ENCODE results near the gene TMEM134.

DNA sequence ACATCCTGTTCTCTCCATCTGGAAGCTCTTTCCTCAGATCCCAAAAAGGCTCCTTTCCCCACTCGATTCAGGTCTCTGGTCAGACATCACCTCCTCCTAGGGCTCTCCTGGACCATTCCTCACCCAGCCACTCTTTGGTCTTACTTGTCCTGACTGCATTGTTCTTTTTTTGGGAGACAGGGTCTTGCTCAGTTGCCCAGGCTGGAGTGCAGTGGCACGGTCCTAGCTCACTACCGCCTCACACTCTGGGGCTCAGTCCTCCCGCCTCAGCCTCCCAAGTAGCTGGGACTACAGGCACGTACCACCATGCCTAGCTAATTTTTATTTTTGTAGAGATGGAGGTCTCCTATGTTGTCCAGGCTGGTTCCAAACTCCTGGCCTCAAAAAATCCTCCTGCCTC is 23.5 kb downstream of the TMEM134 start:
- no peak for TF ChIP-seq EZH2 (IDR thresholded peaks at IDR 0.05; ENCODE audit: borderline replicate concordance, low read depth, low read length, severe bottlenecking)
- TF ChIP-seq POLR2AphosphoS5 (IDR thresholded peaks at IDR 0.05; ENCODE audit: insufficient read depth, low read depth, low read length): no peak
- TF ChIP-seq, protein P1, sequence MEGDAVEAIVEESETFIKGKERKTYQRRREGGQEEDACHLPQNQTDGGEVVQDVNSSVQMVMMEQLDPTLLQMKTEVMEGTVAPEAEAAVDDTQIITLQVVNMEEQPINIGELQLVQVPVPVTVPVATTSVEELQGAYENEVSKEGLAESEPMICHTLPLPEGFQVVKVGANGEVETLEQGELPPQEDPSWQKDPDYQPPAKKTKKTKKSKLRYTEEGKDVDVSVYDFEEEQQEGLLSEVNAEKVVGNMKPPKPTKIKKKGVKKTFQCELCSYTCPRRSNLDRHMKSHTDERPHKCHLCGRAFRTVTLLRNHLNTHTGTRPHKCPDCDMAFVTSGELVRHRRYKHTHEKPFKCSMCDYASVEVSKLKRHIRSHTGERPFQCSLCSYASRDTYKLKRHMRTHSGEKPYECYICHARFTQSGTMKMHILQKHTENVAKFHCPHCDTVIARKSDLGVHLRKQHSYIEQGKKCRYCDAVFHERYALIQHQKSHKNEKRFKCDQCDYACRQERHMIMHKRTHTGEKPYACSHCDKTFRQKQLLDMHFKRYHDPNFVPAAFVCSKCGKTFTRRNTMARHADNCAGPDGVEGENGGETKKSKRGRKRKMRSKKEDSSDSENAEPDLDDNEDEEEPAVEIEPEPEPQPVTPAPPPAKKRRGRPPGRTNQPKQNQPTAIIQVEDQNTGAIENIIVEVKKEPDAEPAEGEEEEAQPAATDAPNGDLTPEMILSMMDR (IDR thresholded peaks at IDR 0.05; ENCODE audit: extremely low read depth in 1 of 2, insufficient read depth in 1 of 2, low read depth in 1 of 2, low read length in 2 of 2): no peak
- TF ChIP-seq MYC (IDR thresholded peaks at IDR 0.05; ENCODE audit: low read depth, low read length): no peak
